ENCODE measurements around the gene SNX19.

DNA sequence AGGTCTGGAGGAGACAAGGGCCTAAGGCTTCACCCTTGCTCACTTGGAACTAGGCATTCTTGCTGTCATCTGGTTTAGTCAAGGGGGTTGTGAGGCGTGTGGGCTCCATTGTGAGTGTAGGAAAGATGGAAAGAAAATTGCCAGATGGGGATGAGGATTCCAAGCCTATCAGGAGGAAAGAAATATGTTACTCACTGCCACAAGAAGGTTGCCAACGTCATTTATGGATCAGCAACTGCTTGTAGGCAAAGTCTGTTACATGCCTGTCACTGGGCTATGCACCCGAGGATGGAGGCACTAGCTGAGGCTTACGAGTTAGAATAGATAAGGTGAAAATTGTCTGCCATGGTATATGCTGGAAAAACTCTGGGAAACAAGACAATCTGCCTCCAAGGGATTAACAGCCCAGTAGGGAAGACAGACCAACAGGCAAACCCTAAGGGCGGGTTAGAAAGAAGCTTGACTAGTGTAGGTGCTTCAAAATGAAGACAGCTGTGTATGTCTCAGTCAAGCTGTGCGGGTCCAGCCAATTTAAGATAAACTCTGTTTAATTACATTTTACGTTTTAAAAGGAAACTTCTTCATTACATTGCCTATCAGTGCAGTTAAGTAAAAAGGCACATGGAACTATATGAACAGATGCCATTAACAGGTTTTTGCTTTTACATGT lies 47.4 kb downstream of the SNX19 start:
- TF ChIP-seq, protein P1, sequence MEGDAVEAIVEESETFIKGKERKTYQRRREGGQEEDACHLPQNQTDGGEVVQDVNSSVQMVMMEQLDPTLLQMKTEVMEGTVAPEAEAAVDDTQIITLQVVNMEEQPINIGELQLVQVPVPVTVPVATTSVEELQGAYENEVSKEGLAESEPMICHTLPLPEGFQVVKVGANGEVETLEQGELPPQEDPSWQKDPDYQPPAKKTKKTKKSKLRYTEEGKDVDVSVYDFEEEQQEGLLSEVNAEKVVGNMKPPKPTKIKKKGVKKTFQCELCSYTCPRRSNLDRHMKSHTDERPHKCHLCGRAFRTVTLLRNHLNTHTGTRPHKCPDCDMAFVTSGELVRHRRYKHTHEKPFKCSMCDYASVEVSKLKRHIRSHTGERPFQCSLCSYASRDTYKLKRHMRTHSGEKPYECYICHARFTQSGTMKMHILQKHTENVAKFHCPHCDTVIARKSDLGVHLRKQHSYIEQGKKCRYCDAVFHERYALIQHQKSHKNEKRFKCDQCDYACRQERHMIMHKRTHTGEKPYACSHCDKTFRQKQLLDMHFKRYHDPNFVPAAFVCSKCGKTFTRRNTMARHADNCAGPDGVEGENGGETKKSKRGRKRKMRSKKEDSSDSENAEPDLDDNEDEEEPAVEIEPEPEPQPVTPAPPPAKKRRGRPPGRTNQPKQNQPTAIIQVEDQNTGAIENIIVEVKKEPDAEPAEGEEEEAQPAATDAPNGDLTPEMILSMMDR (conservative IDR thresholded peaks at IDR 0.05; ENCODE audit: low read depth, low read length): no peak
- TF ChIP-seq RAD21 (IDR thresholded peaks at IDR 0.05; ENCODE audit: low read length): no peak
- TF ChIP-seq POLR2A (IDR thresholded peaks at IDR 0.05; ENCODE audit: low read depth, low read length): no peak
- TF ChIP-seq CEBPB (IDR thresholded peaks at IDR 0.05; ENCODE audit: low read depth, low read length): no peak
